Measurements from ENCODE around the gene DYNC2H1.
"Not testable (repeated sequence)": the region's sequence is repeated elsewhere in the genome, so short reads cannot be mapped to it uniquely, and the experiment has no call there.

Gene DYNC2H1

GRCh38 chr11:103374227-103374626 is 265.0 kb downstream of the DYNC2H1 start:
- FAIRE-seq: not testable (repeated sequence)

GRCh38 chr11:103378931-103379330 is 269.7 kb downstream of the DYNC2H1 start:
- FAIRE-seq: no peak

GRCh38 chr11:103380031-103380430 is 270.8 kb downstream of the DYNC2H1 start:
- no peak for FAIRE-seq

GRCh38 chr11:103384652-103385051 is 275.4 kb downstream of the DYNC2H1 start:
- FAIRE-seq: no peak

DNA sequence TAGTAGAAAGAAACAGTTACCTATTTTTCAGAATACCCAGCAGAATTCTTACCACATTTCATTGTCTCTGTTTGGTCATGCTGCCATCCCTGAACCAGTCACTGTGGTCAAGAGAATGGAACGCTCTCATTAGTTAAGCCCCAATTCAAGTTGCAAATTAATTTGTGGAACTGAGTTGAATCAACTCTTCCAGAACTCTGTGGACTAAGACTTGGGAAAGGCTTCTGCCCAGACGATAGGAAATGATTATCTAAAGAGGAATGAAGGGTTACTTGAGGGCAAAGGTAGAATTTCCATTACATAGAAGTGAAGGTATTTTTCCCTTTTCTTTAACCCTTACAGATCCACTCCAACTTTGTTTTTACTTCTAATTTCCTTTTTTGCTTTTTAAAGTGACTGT is 286.4 kb downstream of the DYNC2H1 start:
- no peak for FAIRE-seq

DNA sequence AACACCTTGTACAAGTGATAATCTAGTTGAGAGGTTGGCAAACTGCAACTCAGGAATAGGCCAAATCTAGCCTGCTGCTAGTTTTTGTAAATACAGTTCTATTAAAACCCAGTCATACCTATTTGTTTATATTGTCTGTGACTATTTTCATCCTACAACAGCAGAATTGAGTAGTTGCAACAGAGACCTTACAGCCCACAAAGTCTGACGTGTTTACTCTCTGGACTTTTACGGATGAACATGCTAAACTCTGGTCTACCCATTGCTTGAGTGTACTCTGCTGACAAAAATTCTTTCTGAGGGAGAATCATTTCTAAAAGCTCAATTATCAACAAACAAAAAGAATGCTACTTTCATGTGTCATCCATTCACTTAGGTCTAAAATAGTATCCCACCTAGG is 287.0 kb downstream of the DYNC2H1 start:
- FAIRE-seq: no peak

- no peak for FAIRE-seq
Observed at GRCh38 chr11:103397369-103397768, 288.1 kb downstream of the DYNC2H1 start.

DNA sequence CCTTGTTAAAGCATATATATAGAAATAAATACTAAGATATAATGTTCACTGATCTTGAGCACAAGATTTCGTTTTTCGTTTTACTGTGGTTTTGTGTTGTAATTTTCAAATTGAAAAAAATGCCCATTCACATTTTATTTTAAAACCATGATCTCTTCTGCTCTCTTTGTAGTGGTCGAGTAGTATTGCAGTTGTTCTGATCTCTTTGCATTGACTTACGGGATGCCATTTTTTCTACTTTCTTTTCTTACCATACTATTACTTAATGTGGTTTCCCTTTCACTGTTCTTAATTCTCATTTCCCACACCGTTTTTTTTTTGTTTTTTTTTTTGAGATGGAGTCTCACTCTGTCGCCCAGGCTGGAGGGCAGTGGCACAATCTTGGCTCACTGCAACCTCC is 289.6 kb downstream of the DYNC2H1 start:
- no peak for FAIRE-seq

- FAIRE-seq: no peak
Observed at GRCh38 chr11:103406357-103406756, 297.1 kb downstream of the DYNC2H1 start.

DNA sequence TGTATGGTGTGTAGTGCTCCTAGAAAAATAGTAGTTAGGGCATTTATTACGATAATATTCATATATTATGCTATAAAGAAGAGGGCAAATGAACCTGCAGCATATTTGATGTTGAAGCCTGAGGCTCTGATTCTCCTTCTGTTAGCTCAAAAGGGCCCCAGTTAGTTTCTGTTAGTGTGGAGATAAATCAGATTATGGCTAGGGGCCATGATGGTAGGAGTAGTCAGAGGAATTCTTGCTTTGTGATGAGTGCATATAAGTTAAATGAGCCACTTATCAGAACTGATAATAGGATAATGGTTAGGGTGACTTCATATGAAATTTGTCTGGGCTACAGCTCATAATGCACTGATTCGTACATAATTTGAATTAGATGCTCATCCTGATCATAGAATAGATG is 298.4 kb downstream of the DYNC2H1 start:
- FAIRE-seq: no peak

DNA sequence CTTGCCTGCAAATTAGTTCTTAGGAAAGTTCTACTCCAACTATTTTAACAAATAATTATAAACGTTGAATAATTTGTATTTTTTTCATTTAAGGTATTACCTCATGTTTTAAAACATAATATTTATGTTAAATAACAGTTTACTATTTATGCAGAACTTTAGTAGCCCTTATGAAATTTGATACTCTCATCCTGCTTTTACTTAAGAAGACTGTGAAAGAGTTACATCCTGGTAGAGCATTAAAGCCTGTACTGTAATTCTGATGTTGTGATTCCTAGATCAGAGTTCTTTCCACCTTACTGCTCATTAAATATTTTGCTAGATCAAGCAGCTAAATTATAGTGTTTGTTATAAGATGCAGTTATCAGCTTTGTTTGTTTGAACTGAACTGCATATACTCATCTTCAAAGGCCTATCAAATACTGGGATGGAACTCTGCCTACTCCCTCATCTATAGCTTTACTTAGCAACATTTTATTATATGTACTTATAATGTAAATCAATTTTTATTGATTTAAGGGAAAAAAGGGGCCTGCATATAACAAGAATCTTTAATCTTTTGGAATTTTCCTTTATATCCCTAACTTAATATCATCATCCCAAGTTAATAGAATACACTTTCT is 304.2 kb downstream of the DYNC2H1 start:
- FAIRE-seq: no peak

DNA sequence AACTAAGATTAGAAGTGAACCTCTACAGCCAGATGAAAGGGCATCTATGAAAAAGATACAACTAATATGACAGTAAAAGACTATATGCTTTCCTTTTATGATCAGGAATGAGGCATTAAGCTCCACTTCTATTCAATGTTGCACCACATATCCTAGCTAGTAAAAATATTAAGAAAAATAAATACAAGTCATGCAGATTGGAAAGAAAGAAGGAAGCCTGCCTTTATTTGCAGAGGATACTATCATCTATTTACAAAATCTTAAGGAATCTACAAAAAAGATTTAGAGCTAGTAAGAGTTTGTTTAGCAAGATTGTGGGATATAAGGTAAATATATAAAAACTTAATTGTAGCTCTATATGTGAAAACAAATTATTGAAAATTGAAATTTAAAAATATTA is 308.8 kb downstream of the DYNC2H1 start:
- FAIRE-seq: no peak

GRCh38 chr11:103420593-103420992 is 311.4 kb downstream of the DYNC2H1 start:
- FAIRE-seq: no peak

GRCh38 chr11:103433386-103434072 is 324.3 kb downstream of the DYNC2H1 start:
- no peak for FAIRE-seq

DNA sequence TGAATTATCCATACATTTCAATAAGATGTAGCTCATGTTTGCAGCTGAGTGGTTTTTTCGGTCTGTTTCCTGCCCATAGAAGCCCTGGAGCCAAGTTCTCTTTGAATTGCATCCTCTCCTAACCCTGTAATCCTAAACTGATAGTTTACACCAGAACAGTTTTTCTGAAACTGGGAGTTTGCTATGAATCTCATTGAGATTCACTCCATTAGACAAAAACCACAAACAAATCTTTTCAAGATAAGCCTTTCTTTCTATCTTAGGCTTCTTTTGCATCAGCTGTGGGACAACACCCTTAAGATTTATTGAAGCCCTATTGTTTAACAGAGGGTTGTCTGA is 324.8 kb downstream of the DYNC2H1 start:
- FAIRE-seq: no peak

DNA sequence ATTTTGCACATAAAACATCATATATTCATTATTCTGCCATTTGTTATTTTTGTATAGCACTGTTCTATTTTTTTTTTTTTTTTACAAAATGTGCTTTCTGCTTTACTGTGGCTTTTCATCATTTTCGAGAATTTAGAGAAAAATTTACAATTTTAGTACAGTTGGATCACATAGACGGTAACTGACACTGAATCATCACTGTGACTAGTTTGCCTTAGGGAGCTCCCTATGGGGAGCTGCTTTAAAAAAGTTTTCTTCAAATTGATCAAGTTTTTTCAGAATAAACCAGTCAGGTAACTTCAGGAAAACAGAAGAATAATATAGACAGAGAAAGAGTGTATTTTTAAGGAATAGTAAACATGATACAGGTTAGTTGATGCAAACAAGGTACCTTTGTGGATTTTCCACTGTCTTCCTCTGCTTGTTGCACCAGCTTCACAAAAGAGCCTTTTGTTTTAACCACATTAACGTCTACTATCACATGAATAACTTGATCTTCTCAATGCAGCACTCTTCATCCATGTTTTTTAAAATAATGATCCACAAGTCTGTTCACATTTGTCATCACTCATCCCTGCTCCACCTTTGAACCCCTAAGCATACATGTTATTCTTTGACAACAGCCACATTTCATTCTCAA is 327.0 kb downstream of the DYNC2H1 start:
- FAIRE-seq: no peak

- no peak for FAIRE-seq
Observed at GRCh38 chr11:103441021-103441420, 331.8 kb downstream of the DYNC2H1 start.

DNA sequence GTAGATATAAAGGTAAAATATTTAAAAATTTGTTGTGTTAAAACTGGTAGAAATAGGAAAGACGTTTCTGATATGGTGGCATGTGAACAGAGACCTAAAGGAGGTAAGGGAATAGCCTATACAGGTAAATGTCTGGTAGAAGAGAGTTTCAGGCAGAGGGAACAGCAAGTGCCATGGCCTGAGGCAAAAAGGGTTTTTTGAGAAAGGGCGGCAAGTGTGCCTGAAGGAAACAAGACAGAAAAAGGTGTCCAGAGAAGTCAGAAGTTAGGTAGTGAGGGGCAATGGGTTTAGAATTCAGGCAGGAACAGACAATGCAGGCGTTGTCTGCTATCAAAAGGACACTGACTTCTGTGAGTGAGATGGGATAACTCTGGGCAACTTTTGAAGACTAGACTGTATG is 339.7 kb downstream of the DYNC2H1 start:
- FAIRE-seq: no peak

- FAIRE-seq: no peak
Observed at GRCh38 chr11:103450241-103450640, 341.0 kb downstream of the DYNC2H1 start.

DNA sequence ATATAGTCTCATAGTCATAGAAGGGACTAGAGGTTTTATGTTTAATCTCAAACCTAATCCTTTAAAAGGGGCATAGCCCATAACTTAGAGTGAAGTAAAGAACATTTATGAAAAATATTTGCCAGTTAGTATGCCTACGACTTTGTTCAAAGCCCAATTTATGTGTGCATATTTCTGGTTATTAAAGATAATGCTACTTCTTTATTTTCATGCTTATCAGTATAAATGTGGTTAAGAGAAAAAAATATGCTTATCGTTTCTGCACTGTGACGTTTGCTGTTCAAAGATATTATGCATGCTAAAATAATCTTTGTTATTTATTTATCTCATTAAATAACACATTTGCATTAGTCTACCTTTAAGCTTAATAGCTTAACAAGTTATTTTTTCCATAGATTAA is 343.9 kb downstream of the DYNC2H1 start:
- peak; percentile 48 for FAIRE-seq

DNA sequence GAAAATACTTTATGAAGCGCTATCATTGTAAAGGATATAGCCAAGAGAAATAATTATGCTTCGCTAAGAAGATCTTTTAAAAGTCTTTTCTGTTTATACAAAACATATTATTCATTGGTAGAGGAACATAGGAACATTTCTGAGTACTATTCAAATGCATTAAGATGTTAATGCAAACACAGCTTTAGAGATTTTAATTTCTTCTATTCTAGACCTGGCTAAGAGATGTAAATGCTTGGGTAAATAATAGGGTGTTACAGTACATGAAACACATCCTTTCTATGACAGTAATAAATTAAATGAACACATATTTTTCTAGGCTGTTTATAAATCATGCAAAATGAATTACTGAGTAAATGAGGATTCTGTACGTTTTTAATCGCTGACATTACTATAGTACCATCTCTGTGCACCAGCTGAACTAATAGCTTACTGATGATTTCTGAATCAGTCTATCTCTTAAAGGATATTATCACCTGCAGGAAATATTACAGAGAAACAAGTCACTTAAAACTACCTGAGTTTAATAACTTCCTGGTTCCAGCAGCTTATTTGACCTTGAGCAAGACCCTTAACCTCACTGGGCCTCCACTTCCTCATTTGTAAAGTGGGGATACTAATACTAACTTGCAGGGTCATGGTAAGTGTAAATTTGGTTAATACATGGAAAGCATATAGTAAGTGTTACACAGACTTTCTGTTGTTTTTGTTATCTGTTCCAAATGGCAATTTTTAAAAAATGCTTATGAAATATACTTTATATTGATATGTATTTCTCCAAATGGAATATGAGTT is 344.9 kb downstream of the DYNC2H1 start:
- no peak for FAIRE-seq

GRCh38 chr11:103464420-103464819 is 355.2 kb downstream of the DYNC2H1 start:
- no peak for FAIRE-seq

DNA sequence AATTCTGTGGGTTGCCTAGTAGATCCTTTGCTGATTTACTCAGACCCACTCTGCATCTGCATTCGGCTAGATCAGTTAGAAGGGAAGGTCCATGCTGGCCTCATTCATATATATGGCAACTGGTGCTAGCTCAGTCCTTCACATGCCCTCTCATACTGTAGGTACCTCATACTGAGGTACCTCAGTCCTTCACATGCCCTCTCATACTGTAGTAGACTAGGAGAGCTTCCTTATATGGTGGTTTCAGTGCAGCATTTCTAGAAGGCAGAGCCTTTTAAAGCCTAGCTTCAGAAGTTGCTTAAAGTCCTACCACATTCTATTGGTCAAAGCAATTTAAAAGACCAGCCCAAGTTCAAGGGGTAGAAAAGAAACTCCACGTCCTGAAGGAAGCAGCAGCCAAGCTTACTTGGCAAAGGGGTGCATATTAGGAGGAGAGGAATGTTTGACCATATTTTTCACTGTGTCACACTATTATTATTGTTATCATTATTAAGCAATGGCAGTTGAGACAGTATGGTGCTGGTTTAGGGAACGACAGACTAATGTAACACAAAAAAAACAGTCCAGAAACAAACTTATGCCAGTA is 356.4 kb downstream of the DYNC2H1 start:
- FAIRE-seq: no peak

Measured in A204.1 (cell line).